ENCODE results near the gene MACROD2.

DNA sequence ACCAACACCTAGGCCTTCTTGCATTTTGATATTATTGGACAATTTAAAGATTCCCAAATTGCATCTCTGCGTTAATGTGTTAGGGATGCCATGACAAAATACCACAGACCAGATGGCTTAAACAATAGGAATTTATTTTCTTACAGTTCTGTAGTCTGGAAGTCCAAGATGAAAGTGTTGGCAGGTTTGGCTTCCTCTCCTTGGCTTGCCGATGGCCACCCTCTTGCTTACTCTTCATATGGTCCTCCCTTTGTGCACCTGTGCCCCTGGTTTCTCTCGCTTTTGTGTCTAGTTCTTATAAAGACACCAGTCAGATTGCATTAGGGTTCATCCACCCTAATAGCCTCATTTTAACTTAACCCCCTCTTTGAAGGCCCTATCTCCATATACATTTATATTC, 1184.5 kb downstream of the MACROD2 start:
- no peak for TF ChIP-seq YY1 (IDR thresholded peaks at IDR 0.05; ENCODE audit: insufficient read depth, insufficient read length)
- no peak for TF ChIP-seq ZNF274 (IDR thresholded peaks at IDR 0.05; ENCODE audit: low read depth, low read length)
